ENCODE measurements around the gene OR2A42.
"Not testable (repeated sequence)": the region's sequence is repeated elsewhere in the genome, so short reads cannot be mapped to it uniquely, and the experiment has no call there.

OR2A42 gene

GRCh38 chr7:144239365-144239764 lies at the start of gene OR2A42:
OR2A42 (minus strand) TSS chr7:144239605; CDS start chr7:144232843, 6,762 bp downstream.
- not testable (repeated sequence) for DNase-seq

DNA sequence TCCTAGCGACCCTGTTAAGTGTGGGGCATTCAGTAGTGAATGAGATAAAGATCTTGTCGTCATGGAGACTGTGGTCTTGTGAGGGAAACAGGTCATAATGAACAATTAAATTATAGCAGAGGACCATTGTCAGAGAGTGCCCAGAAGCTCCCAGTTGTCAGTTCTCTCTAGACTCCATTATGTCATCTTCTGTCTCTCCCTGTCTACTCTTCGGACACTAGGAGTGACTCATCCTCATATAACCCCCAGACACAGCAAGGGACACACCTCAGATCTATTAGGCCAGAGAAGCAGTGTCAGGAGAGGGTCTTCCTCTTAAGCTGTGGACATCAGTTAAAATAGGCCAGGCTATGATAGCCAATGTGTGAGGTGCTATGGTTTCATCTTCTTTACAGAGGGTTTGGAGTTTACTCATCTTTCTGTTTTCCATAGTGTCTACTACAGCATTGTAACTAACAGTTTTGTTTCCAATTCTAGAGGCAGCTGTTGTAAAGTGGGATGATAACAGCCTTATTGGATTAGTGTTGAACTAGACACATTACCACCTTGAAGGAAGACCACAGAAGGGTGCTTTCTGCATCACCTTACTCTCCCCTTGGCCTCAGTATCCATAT lies 47.9 kb upstream of the OR2A42 start:
- not testable (repeated sequence) for DNase-seq

DNA sequence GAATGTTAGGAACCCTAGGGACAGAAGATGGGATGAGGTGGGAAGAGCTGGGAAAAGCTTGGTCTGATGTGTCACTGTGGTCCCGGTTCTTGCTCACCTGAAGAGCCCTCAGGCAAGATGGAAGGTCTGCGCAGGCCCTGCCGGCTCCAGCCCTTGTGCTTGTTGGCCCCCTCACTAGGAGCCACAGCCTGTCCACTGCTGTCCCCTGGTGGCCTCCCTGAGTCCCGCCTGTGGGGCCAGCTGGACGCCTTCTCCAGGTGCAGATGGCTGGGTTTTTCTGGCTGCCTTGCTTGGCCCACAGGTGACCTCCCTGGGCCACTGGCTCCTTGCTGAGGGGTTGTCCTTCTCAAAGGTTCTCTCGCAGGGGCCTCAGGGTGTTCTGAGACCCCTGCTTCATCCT lies 44.3 kb upstream of the OR2A42 start:
- not testable (repeated sequence) for DNase-seq

- DNase-seq = not testable (repeated sequence)
These were observed 43.1 kb upstream of the OR2A42 start for GRCh38 chr7:144282490-144282889.

DNA sequence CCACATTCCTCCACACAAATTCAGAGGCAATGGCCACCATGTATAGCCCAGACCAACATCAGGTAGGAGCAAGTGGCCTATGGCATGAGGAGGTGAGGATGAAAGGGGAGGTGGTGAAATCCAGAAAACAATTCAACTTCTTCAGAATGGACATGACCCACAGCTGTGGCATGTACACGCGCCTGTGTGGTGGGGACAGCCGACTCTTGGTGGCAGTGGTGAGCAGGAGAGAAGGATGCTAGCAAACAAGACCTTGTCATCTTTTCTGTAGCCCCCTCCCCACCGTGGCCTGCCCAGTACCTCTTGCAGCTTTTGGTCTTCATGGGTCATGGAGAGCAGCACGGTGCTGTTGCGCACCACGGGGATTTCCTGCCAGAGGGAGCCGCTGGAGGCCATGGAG lies 42.6 kb upstream of the OR2A42 start:
- DNase-seq = not testable (repeated sequence)

GRCh38 chr7:144280010-144280409 lies 40.6 kb upstream of the OR2A42 start:
- DNase-seq = not testable (repeated sequence)

GRCh38 chr7:144275281-144275680 lies 35.9 kb upstream of the OR2A42 start:
- not testable (repeated sequence) for DNase-seq

- DNase-seq = not testable (repeated sequence)
These were observed 29.8 kb upstream of the OR2A42 start, which contains the start of gene CTAGE8 for GRCh38 chr7:144269188-144269587. CTAGE8 (minus strand) TSS chr7:144269288; CDS start chr7:144269250, 38 bp downstream.

DNA sequence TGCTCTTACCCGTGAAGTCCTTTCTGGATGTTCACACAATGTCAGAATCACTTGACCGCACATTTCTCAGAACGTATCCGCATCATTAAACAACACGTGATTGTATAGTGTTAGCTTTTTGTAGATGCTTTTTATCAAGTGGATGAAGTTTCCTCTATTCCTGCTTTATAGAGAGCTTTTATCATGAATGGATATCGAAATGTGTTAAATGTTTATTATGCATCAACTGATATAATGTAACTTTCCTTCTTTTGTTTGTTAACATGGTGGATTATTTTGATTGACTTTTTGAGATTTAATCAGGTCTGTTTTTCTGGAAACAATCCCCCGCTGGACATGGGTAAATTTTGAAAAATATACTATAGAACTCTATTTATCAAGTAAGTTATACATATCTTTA lies 25.3 kb upstream of the OR2A42 start, which contains the start of gene OR2A7:
Gene OR2A7, minus strand, starts transcription at position 101 of the 400 bp plus-strand sequence. CDS start 5,164 bp downstream, outside the sequence.
- not testable (repeated sequence) for DNase-seq

- not testable (repeated sequence) for DNase-seq
These were observed 22.7 kb upstream of the OR2A42 start for GRCh38 chr7:144262128-144262527.

- not testable (repeated sequence) for DNase-seq
These were observed 19.7 kb upstream of the OR2A42 start for GRCh38 chr7:144259067-144259466.

- DNase-seq = no peak
These were observed 16.7 kb upstream of the OR2A42 start for GRCh38 chr7:144256112-144256511.

DNA sequence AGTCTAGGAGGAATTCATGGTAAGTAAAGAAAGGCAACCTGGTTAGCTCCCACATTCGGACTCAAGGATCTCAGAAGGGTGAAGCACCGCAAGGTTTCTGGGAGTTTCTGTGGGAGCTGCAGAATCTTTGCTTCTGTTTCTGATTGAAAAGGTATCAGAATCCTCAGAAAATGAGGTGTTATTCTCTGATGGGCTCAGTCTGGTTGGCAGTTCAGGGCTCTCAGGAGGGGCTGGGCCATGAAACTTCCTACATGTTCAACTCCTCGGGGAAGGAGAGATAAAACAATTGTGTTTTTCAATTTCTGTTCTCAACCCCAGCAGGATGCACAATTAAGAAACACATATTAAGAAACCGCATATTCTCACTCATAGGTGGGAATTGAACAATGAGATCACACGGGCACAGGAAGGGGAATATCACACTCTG lies 16.1 kb upstream of the OR2A42 start:
- DNase-seq = no peak

DNA sequence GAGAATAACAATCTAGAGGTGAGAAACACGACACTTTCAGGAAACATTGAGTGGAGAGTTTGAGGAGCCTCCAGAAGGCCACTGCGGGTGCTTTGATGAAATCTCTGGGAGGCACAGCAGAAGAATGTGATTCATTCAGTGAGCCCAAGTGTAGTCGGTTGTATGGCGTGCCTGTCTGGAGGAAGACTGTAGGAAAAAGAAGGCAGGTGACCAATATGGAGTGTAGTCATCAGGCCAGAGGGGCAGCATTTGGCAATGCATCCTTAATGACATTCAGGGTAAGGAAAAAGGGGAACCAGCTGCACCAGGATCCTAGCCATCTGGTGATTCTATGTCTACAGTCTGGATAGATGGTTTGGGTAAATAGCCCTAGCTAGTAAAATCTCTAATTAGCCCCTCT lies 12.9 kb upstream of the OR2A42 start:
- not testable (repeated sequence) for DNase-seq

DNA sequence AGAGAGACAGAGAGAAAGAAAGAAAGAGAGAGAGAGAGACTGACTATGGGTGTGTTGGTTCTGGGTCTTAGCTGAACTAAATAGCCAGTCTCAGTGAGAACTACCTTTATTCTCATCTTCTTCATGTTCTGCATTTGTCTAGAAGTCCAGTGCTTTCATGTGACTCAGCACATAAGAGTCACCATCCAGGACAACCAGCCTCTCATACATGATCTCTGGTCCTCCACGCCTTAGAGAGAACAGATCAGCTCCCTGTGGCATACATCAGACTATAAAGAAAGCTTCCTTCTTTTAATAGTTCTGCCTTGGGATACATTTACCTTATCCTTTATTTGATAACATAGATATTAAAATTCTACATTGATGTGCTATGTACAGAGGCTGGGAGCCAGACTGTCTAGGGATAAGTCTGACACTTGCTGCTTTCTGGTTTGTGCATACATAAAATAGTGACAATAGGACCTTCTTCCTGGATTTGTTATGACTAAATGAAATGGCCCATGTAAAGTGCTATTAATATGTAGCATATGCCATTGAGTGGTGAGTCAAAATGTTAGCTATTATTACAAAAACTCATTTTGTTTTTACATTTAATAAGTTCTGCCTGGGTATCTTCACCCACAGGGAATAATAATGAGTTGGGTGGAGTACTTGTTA lies 8.4 kb upstream of the OR2A42 start:
- DNase-seq = not testable (repeated sequence)

- not testable (repeated sequence) for DNase-seq
These were observed 7.6 kb upstream of the OR2A42 start for GRCh38 chr7:144246967-144247366.

GRCh38 chr7:144245372-144245771 lies 6.0 kb upstream of the OR2A42 start:
- not testable (repeated sequence) for DNase-seq

DNA sequence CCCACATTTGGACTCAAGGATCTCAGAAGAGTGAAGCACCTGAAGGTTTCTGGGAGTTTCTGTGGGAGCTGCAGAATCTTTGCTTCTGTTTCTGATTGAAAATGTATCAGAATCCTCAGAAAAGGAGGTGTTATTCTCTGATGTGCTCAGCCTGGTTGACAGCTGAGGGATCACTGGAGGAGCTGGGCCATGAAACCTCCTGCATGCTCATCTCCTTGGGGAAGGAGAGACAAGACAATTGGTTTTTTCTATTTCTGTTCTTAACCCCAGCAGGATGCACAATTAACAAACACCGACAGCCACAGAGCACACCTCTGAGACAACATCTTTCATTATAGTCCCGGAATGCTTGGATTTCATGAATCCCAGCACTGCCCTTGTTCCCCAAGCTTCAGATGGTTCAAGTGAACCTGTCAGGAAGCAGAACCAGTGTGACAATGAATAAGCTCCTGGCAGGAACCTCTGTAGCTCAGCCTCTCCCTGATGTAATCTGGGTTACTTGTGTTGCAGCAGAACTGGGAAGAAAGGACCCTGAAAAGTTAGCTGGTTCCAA lies 799 bp downstream of the OR2A42 start:
- DNase-seq = not testable (repeated sequence)

- DNase-seq = not testable (repeated sequence)
These were observed 6.4 kb downstream of the OR2A42 start for GRCh38 chr7:144233039-144233438.

GRCh38 chr7:144231027-144231426 lies 8.4 kb downstream of the OR2A42 start:
- not testable (repeated sequence) for DNase-seq

GRCh38 chr7:144228810-144229209 lies 10.6 kb downstream of the OR2A42 start:
- DNase-seq = not testable (repeated sequence)

GRCh38 chr7:144226866-144227265 lies 12.5 kb downstream of the OR2A42 start:
- DNase-seq = not testable (repeated sequence)

- not testable (repeated sequence) for DNase-seq
These were observed 15.7 kb downstream of the OR2A42 start for GRCh38 chr7:144223675-144224074.

DNA sequence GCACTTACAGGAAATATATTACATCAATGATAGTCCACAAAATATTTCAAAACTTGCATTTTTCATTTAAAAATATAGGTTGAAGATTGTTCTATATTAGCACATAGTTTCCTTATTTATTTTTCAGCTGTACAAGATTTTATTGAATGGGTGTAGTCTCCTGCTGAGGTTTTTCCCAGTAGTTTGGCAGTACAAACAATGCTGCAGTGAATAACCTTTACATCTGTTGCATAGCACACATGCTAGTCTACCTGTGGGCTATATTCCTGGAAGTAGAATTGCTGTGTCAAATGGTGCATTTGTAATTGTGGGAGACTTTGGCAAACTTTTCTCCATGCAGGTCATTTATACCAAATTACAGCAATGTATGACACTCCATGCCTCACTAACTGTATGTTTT lies 18.9 kb downstream of the OR2A42 start:
- not testable (repeated sequence) for DNase-seq
